Common myeloid progenitor, CD34-positive (primary cell): Measurements from ENCODE around the gene NMU.
"Not testable (repeated sequence)": the region's sequence is repeated elsewhere in the genome, so short reads cannot be mapped to it uniquely, and the experiment has no call there.

Experiments
- CTCF ChIA-PET: fragments of 350-600 bp; sonication (Branson Sonifier 250); formaldehyde crosslinking; loops from one replicate; lab custom pipeline; 2021; ENCODE audit warnings: antibody characterized with exemption; lab: Charles Lee
- POLR2A ChIA-PET: fragments of 350-600 bp; sonication (Branson Sonifier 250); formaldehyde crosslinking; loops from one replicate; lab custom pipeline; 2021; ENCODE audit warnings: antibody characterized with exemption; lab: Charles Lee
- DNase-seq, 3 donors: peaks; one replicate each; pipeline versions ENCODE4 v3.0.0 to v3.0.0-alpha.2; 2013
- H3K27ac ChIP-seq, 2 experiments: 1 replicate in 1 of 2; 2 replicates in 1 of 2; pipeline ENCODE4 v1.7.0; 2013; ENCODE audit warnings: inconsistent platforms in 2 of 2, low read length in 2 of 2, mild to moderate bottlenecking in 2 of 2, low read depth in 1 of 2, moderate library complexity in 1 of 2; ENCODE audit not compliant: severe bottlenecking in 2 of 2, insufficient read depth in 1 of 2, poor library complexity in 1 of 2
- H3K27me3 ChIP-seq, 5 experiments: replicated peaks in 2 of 5; 1 replicate in 3 of 5; 2 replicates in 2 of 5; pipeline versions ENCODE4 v1.6.1 to v1.7.0; 2013; ENCODE audit warnings: low read length in 4 of 5, mild to moderate bottlenecking in 2 of 5, moderate library complexity in 2 of 5, inconsistent platforms in 1 of 5; ENCODE audit not compliant: insufficient read depth in 5 of 5, control insufficient read depth in 4 of 5
- H3K36me3 ChIP-seq, 4 experiments: 1 replicate in 2 of 4; 2 replicates in 2 of 4; pipeline versions ENCODE4 v1.6.1 to v1.7.0; 2013; ENCODE audit warnings: low read length in 3 of 4, control low read depth in 1 of 4, mild to moderate bottlenecking in 1 of 4; ENCODE audit not compliant: control insufficient read depth in 4 of 4, insufficient read depth in 4 of 4
- H3K4me1 ChIP-seq, 4 experiments: 1 replicate in 3 of 4; 2 replicates in 1 of 4; pipeline versions ENCODE4 v1.6.1 to v1.7.1; 2013; ENCODE audit warnings: low read length in 3 of 4, mild to moderate bottlenecking in 3 of 4, control low read depth in 1 of 4, inconsistent platforms in 1 of 4, moderate library complexity in 1 of 4; ENCODE audit not compliant: control insufficient read depth in 4 of 4, insufficient read depth in 4 of 4; ENCODE audit errors: control extremely low read depth in 1 of 4
- H3K4me3 ChIP-seq, 7 experiments: 1 replicate in 4 of 7; 2 replicates in 3 of 7; pipeline versions ENCODE4 v1.5.1 to v1.7.0; 2013; ENCODE audit warnings: mild to moderate bottlenecking in 7 of 7, low read length in 6 of 7, moderate library complexity in 6 of 7, inconsistent platforms in 2 of 7, low read depth in 2 of 7, control low read depth in 1 of 7; ENCODE audit not compliant: insufficient read depth in 4 of 7, control insufficient read depth in 1 of 7; ENCODE audit errors: extremely low read depth in 1 of 7
- H3K9me3 ChIP-seq, 5 experiments: 1 replicate in 4 of 5; 2 replicates in 1 of 5; pipeline versions ENCODE4 v1.6.1 to v1.7.1; 2013; ENCODE audit warnings: low read length in 4 of 5, mild to moderate bottlenecking in 2 of 5, inconsistent platforms in 1 of 5, low read depth in 1 of 5, moderate library complexity in 1 of 5; ENCODE audit not compliant: control insufficient read depth in 4 of 5, insufficient read depth in 2 of 5; ENCODE audit errors: control extremely low read depth in 1 of 5
- WGBS: methylation state at CpG from one replicate; pipeline ENCODE4 v1.1.5; 2013; ENCODE audit not compliant: insufficient coverage; 5-methylcytosine and 5-hydroxymethylcytosine counted together

Gene NMU

GRCh38 chr4:55551964-55552363 is 84.1 kb downstream of the NMU start:
- POLR2A ChIA-PET, H3K9me3 ChIP-seq, H3K4me3 ChIP-seq, DNase-seq, H3K4me1 ChIP-seq, H3K27me3 ChIP-seq, H3K36me3 ChIP-seq, H3K27ac ChIP-seq: not testable (repeated sequence)
- WGBS: 98% methylated on average over 5 of the region's 6 CpGs
- CTCF ChIA-PET: interaction anchor here (1.1 to 1.2 kb wide), 2 partner anchors 16 to 143 kb away, joined by 4 read pairs; no protein-coding TSS in a partner anchor

- peak in 1 of 3 donors; percentile 30 for DNase-seq
- Histone ChIP-seq H3K4me1 (peaks cover 3 to 18% (median 11%) of the 10 kb centered on the region in 4 experiments), H3K4me3 (no peak overlapping the region), H3K27me3 (no peaks in the 10 kb centered on the region), H3K9me3 (no peaks in the 10 kb centered on the region), H3K27ac (no peak overlapping the region), H3K36me3 (no peaks in the 10 kb centered on the region)
- WGBS: 100% methylated on average over 1 of the region's 2 CpGs
- ChIA-PET CTCF (interaction anchor here (1.2 kb wide), 1 partner anchor 205 kb away, joined by 3 read pairs; no protein-coding TSS in a partner anchor), POLR2A (no interaction called here)
Observed at GRCh38 chr4:55549888-55550287, 86.2 kb downstream of the NMU start.

GRCh38 chr4:55547918-55548317 is 88.2 kb downstream of the NMU start:
- H3K4me1 ChIP-seq: peaks cover 3 to 30% (median 14%) of the 10 kb centered on the region in 4 experiments
- H3K4me3 ChIP-seq: peak overlapping the region in 4 of 7 experiments; percentile 80 to 90 (median 87)
- WGBS: 91% methylated on average over 4 of the region's 4 CpGs

GRCh38 chr4:55547466-55547770 is 88.7 kb downstream of the NMU start:
- CTCF ChIA-PET: no interaction called here
- DNase-seq: no peak
- Histone ChIP-seq H3K4me3 (peak overlapping the region; percentile 75 to 96 (median 88)), H3K36me3 (no peaks in the 10 kb centered on the region), H3K4me1 (peaks cover 3 to 30% (median 14%) of the 10 kb centered on the region in 4 experiments), H3K9me3 (no peaks in the 10 kb centered on the region), H3K27ac (peak overlapping the region in 1 of 2 experiments; percentile 68), H3K27me3 (no peaks in the 10 kb centered on the region)
- 0% methylated on average over 6 of the region's 10 CpGs for whole genome bisulfite sequencing
- POLR2A ChIA-PET: no interaction called here

More at GRCh38 chr4:55547918-55548317, 88.2 kb downstream of the NMU start:
- H3K27ac ChIP-seq: no peak overlapping the region
- POLR2A ChIA-PET: no interaction called here
- DNase-seq: no peak
- H3K27me3 ChIP-seq: no peaks in the 10 kb centered on the region
- CTCF ChIA-PET: no interaction called here
- H3K36me3 ChIP-seq: no peaks in the 10 kb centered on the region
- H3K9me3 ChIP-seq: no peaks in the 10 kb centered on the region

GRCh38 chr4:55546756-55547465 is 89.2 kb downstream of the NMU start, which contains the start of gene CLOCK:
TSS of gene CLOCK (minus strand) at chr4:55546909. CDS start at chr4:55482785, 64,124 bp downstream.
- 0% methylated on average over 71 of the region's 71 CpGs for WGBS
- ChIA-PET CTCF (interaction anchor here (0.7 to 1.1 kb wide), 2 partner anchors 86 to 131 kb away, joined by 3 read pairs; no protein-coding TSS in a partner anchor), POLR2A (no interaction called here)
- peak; percentile 87 to 92 (median 90) for DNase-seq
- Histone ChIP-seq H3K4me3 (peak within 1 kb of the TSS; percentile 75 to 96 (median 88)), H3K27me3 (no peaks in the 10 kb centered on the region), H3K27ac (peak within 1 kb of the TSS in 1 of 2 experiments; percentile 75), H3K4me1 (peaks cover 3 to 30% (median 14%) of the 10 kb centered on the region in 4 experiments), H3K9me3 (no peaks in the 10 kb centered on the region), H3K36me3 (no peaks in the 10 kb centered on the region)

- peak overlapping the region in 1 of 2 experiments; percentile 75 for H3K27ac ChIP-seq
- CTCF ChIA-PET: interaction anchor here (0.7 to 1.3 kb wide), 4 partner anchors 10 to 137 kb away, joined by 3 to 4 read pairs (median 4); no protein-coding TSS in a partner anchor
- peak overlapping the region; percentile 75 to 96 (median 88) for H3K4me3 ChIP-seq
- H3K36me3 ChIP-seq: no peaks in the 10 kb centered on the region
- H3K27me3 ChIP-seq: no peaks in the 10 kb centered on the region
- 0% methylated on average over 2 of the region's 16 CpGs for WGBS
- no peak for DNase-seq
- POLR2A ChIA-PET: no interaction called here
- peaks cover 3 to 30% (median 14%) of the 10 kb centered on the region in 4 experiments for H3K4me1 ChIP-seq
- no peaks in the 10 kb centered on the region for H3K9me3 ChIP-seq
Observed at GRCh38 chr4:55546506-55546755, 89.7 kb downstream of the NMU start.
